WTC11 (cell line): Measurements from ENCODE around the gene RCVRN. TPM values are rescaled to one million over a fixed set of nuclear protein-coding genes. Genes with fewer than 3 reads are reported as not detected.

Experiments used
- ATAC-seq: fragments of 200-7000 bp; cut with Tn5 transposase; 2 replicates; pipeline ENCODE4 v1.10.0; 2021; ENCODE audit warnings: mild to moderate bottlenecking, moderate library complexity
- CTCF ChIA-PET: fragments of 300-600 bp; sonication (Branson Sonifier 250); formaldehyde crosslinking; loops from one replicate; lab custom pipeline; 2021; ENCODE audit warnings: antibody characterized with exemption; lab: Charles Lee
- POLR2A ChIA-PET: fragments of 350-600 bp; sonication (Branson Sonifier 250); formaldehyde crosslinking; loops from one replicate; lab custom pipeline; 2021; ENCODE audit warnings: antibody characterized with exemption; lab: Charles Lee
- DNase-seq: peaks from one replicate; pipeline ENCODE4 v3.0.0; 2021; ENCODE audit warnings: low spot score
- H3K27ac Mint-ChIP-seq: 2 replicates; pipeline ENCODE4 v1.8.0; 2021; ENCODE audit warnings: mixed read lengths
- H3K27me3 Mint-ChIP-seq: 2 replicates; pipeline ENCODE4 v1.8.0; 2021; ENCODE audit warnings: low read depth, mild to moderate bottlenecking, moderate library complexity, mixed read lengths
- H3K36me3 Mint-ChIP-seq: 2 replicates; pipeline ENCODE4 v1.8.0; 2021; ENCODE audit warnings: mixed read lengths
- H3K4me1 Mint-ChIP-seq: 2 replicates; pipeline ENCODE4 v1.8.0; 2022; ENCODE audit warnings: mixed read lengths
- H3K4me3 Mint-ChIP-seq: 2 replicates; pipeline ENCODE4 v1.8.0; 2021; ENCODE audit warnings: mild to moderate bottlenecking, moderate library complexity, mixed read lengths
- H3K9me3 Mint-ChIP-seq: 2 replicates; pipeline ENCODE4 v1.8.0; 2021; ENCODE audit warnings: mixed read lengths
- AFF4 ChIP-seq: sonication (generic); formaldehyde crosslinking; IDR thresholded peaks from 2 replicates; pipeline ENCODE4 v1.8.1; 2023; ENCODE audit warnings: mild to moderate bottlenecking, missing genetic modification reagents, borderline replicate concordance
- ATF2 ChIP-seq: sonication (generic); formaldehyde crosslinking; IDR thresholded peaks from 2 replicates; pipeline ENCODE4 v1.8.1; 2022; ENCODE audit warnings: low read depth, missing genetic modification reagents, borderline replicate concordance
- ATF6 ChIP-seq: sonication (generic); formaldehyde crosslinking; IDR thresholded peaks from 2 replicates; pipeline ENCODE4 v1.8.1; 2023; ENCODE audit warnings: mild to moderate bottlenecking, missing genetic modification reagents
- E2F1 ChIP-seq: sonication (generic); formaldehyde crosslinking; IDR thresholded peaks from 2 replicates; pipeline ENCODE4 v1.8.0; 2022; ENCODE audit warnings: mild to moderate bottlenecking, missing genetic modification reagents
- EMX1 ChIP-seq: fragments of 250-450 bp; sonication (Bioruptor Pico); IDR thresholded peaks from 2 replicates; pipeline ENCODE4 v1.8.0; 2021; ENCODE audit warnings: mild to moderate bottlenecking
- FOXK1 ChIP-seq: sonication (generic); formaldehyde crosslinking; IDR thresholded peaks from 2 replicates; pipeline ENCODE4 v1.8.0; 2022; ENCODE audit warnings: mild to moderate bottlenecking, moderate library complexity, missing genetic modification reagents
- IRF2 ChIP-seq: sonication (generic); formaldehyde crosslinking; IDR thresholded peaks from 2 replicates; pipeline ENCODE4 v1.8.0; 2022; ENCODE audit warnings: low read depth, missing genetic modification reagents, borderline replicate concordance
- MAX ChIP-seq: sonication (generic); formaldehyde crosslinking; IDR thresholded peaks from 2 replicates; pipeline ENCODE4 v1.8.0; 2022; ENCODE audit warnings: mild to moderate bottlenecking, missing genetic modification reagents
- MLX ChIP-seq: sonication (generic); formaldehyde crosslinking; IDR thresholded peaks from 2 replicates; pipeline ENCODE4 v1.8.1; 2023; ENCODE audit warnings: mild to moderate bottlenecking, missing genetic modification reagents, moderate library complexity
- MXD4 ChIP-seq: fragments of 250-450 bp; sonication (Bioruptor Pico); IDR thresholded peaks from 2 replicates; pipeline ENCODE4 v1.8.0; 2021; ENCODE audit warnings: mild to moderate bottlenecking, moderate library complexity, borderline replicate concordance
- NFYB ChIP-seq: sonication (generic); formaldehyde crosslinking; conservative IDR thresholded peaks from 2 replicates; pipeline ENCODE4 v1.8.0; 2022; ENCODE audit warnings: low read depth, missing genetic modification reagents
- NR1H2 ChIP-seq: sonication (generic); formaldehyde crosslinking; IDR thresholded peaks from 2 replicates; pipeline ENCODE4 v1.9.0; 2021; ENCODE audit warnings: mild to moderate bottlenecking, moderate library complexity, missing genetic modification reagents
- SMAD3 ChIP-seq: sonication (generic); formaldehyde crosslinking; IDR thresholded peaks from 2 replicates; pipeline ENCODE4 v1.8.0; 2022; ENCODE audit warnings: missing genetic modification reagents, mild to moderate bottlenecking, borderline replicate concordance
- SMAD4 ChIP-seq: sonication (generic); formaldehyde crosslinking; IDR thresholded peaks from 2 replicates; pipeline ENCODE4 v1.8.0; 2022; ENCODE audit warnings: mild to moderate bottlenecking, missing genetic modification reagents
- ZBTB21 ChIP-seq: sonication (generic); formaldehyde crosslinking; IDR thresholded peaks from 2 replicates; pipeline ENCODE4 v1.8.1; 2023; ENCODE audit warnings: mild to moderate bottlenecking, missing genetic modification reagents, borderline replicate concordance
- ZNF532 ChIP-seq: fragments of 250-450 bp; sonication (Bioruptor Pico); IDR thresholded peaks from 2 replicates; pipeline ENCODE4 v1.9.0; 2021; ENCODE audit warnings: mild to moderate bottlenecking, borderline replicate concordance
- total RNA-seq: library from RNA; stranded (reverse); gene quantifications from 3 replicates; pipeline ENCODE4 v1.2.3, GENCODE V29; 2021

The RCVRN gene
- total RNA-seq, 1 experiment from 2014 or later = not detected

GRCh38 chr17:9912121-9913099 lies 7.3 kb upstream of the RCVRN start:
- H3K4me3 Mint-ChIP-seq = no peak overlapping the region
- TF ChIP-seq ZBTB21 (no peak), SMAD3 (CRISPR knock-in tag) (no peak)
- H3K27ac Mint-ChIP-seq = no peak overlapping the region
- DNase-seq (no peak), ATAC-seq (no peak)
- H3K27me3 Mint-ChIP-seq = no peaks in the 10 kb centered on the region; the same call in 1 of the 2 replicates
- peaks cover 12% of the 10 kb centered on the region for H3K4me1 Mint-ChIP-seq
- CTCF ChIA-PET = interaction anchor here (1.0 to 1.2 kb wide), 4 partner anchors 12 to 335 kb away, joined by 3 to 4 read pairs (median 3); no protein-coding TSS in a partner anchor
- no peaks in the 10 kb centered on the region for H3K9me3 Mint-ChIP-seq
- H3K36me3 Mint-ChIP-seq = no peaks in the 10 kb centered on the region
- POLR2A ChIA-PET = no interaction called here

GRCh38 chr17:9911089-9911488 lies 6.0 kb upstream of the RCVRN start:
- Mint-ChIP-seq H3K36me3 (no peaks in the 10 kb centered on the region), H3K4me1 (peaks cover 12% of the 10 kb centered on the region), H3K27ac (no peak overlapping the region), H3K27me3 (no peaks in the 10 kb centered on the region; the same call in 1 of the 2 replicates), H3K4me3 (no peak overlapping the region), H3K9me3 (no peaks in the 10 kb centered on the region)
- ChIA-PET POLR2A (no interaction called here), CTCF (interaction anchor here (1.0 kb wide), 1 partner anchor 14 kb away, joined by 3 read pairs; no protein-coding TSS in a partner anchor)
- DNase-seq (no peak), ATAC-seq (no peak)
- no peak for TF ChIP-seq MAX
- no peak for TF ChIP-seq IRF2 (CRISPR knock-in tag)
- no peak for TF ChIP-seq ATF2 (CRISPR knock-in tag)
- TF ChIP-seq NR1H2 (CRISPR knock-in tag) = no peak
- no peak for TF ChIP-seq MLX
- TF ChIP-seq ATF6 (CRISPR knock-in tag) = no peak
- no peak for TF ChIP-seq FOXK1 (CRISPR knock-in tag)
- TF ChIP-seq E2F1 = no peak
- TF ChIP-seq AFF4 (CRISPR knock-in tag) = no peak
- no peak for TF ChIP-seq NFYB (CRISPR knock-in tag)
- no peak for TF ChIP-seq MXD4 (CRISPR knock-in tag)
- no peak for TF ChIP-seq SMAD4 (CRISPR knock-in tag)
- no peak for TF ChIP-seq ZNF532 (CRISPR knock-in tag)
- no peak for TF ChIP-seq EMX1
